Neural cell (in vitro differentiated cells): ENCODE results near the gene PIGS. TPM values are rescaled to one million over a fixed set of nuclear protein-coding genes. Genes with fewer than 3 reads are reported as not detected.

Source experiments
- H2AFZ ChIP-seq: fragments of 200-600, 300-800 bp; sonication (generic), shearing (Covaris generic); 2 replicates; pipeline ENCODE4 v1.6.0; 2014; ENCODE audit warnings: low read depth, mild to moderate bottlenecking, antibody characterized with exemption, low read length, moderate library complexity
- H3F3A ChIP-seq: fragments of 200-600 bp; shearing (Covaris generic); 2 replicates; pipeline ENCODE4 v1.6.1; 2016; ENCODE audit warnings: mild to moderate bottlenecking, moderate library complexity, mixed read lengths, antibody characterized with exemption, low read length; ENCODE audit not compliant: insufficient read depth, poor library complexity, severe bottlenecking
- H3K27ac ChIP-seq: fragments of 200-600, 300-800 bp; sonication (generic), shearing (Covaris generic); 2 replicates; pipeline ENCODE4 v1.5.1; 2014; ENCODE audit warnings: mild to moderate bottlenecking, low read length, moderate library complexity
- H3K27me3 ChIP-seq: fragments of 300-800, 200-600 bp; sonication (generic), shearing (Covaris generic); 2 replicates; pipeline ENCODE4 v1.6.0; 2014; ENCODE audit warnings: mild to moderate bottlenecking, low read depth, low read length, moderate library complexity; ENCODE audit not compliant: insufficient read depth
- H3K36me3 ChIP-seq: fragments of 300-800, 200-600 bp; sonication (generic), shearing (Covaris generic); 2 replicates; pipeline ENCODE4 v1.5.1; 2014; ENCODE audit warnings: mild to moderate bottlenecking, antibody characterized with exemption, low read length, moderate library complexity; ENCODE audit not compliant: insufficient read depth
- H3K4me2 ChIP-seq: fragments of 300-800, 200-600 bp; sonication (generic), shearing (Covaris generic); 2 replicates; pipeline ENCODE4 v1.6.0; 2014; ENCODE audit warnings: mild to moderate bottlenecking, low read length
- H3K4me3 ChIP-seq: fragments of 300-800, 200-600 bp; sonication (generic), shearing (Covaris generic); 2 replicates; pipeline ENCODE4 v1.5.1; 2014; ENCODE audit warnings: mild to moderate bottlenecking, low read length, moderate library complexity
- H3K79me2 ChIP-seq: fragments of 200-600 bp; shearing (Covaris generic); replicated peaks from 2 replicates; pipeline ENCODE4 v1.6.0; 2014; ENCODE audit warnings: mild to moderate bottlenecking, low read length, moderate library complexity; ENCODE audit not compliant: insufficient read depth
- H3K9ac ChIP-seq: fragments of 300-800, 200-600 bp; sonication (generic), shearing (Covaris generic); 2 replicates; pipeline ENCODE4 v1.6.1; 2016; ENCODE audit warnings: mild to moderate bottlenecking, low read length, mixed read lengths
- H3K9me2 ChIP-seq: fragments of 200-600 bp; shearing (Covaris generic); 2 replicates; pipeline ENCODE4 v1.6.1; 2016; ENCODE audit warnings: mild to moderate bottlenecking, low read length, mixed read lengths; ENCODE audit not compliant: insufficient read depth
- H3K9me3 ChIP-seq: fragments of 200-600, 300-800 bp; sonication (generic), shearing (Covaris generic); 2 replicates; pipeline ENCODE4 v1.6.1; 2016; ENCODE audit warnings: mild to moderate bottlenecking, mixed run types, low read length, moderate library complexity, mixed read lengths
- H4K20me1 ChIP-seq: fragments of 200-600 bp; shearing (Covaris generic); 2 replicates; pipeline ENCODE4 v1.6.1; 2016; ENCODE audit warnings: mild to moderate bottlenecking, mixed run types; ENCODE audit not compliant: insufficient read depth
- CTCF ChIP-seq: fragments of 450-650 bp; IDR thresholded peaks from 2 replicates; pipeline ENCODE4 v1.5.1; 2014; ENCODE audit warnings: antibody characterized with exemption, mild to moderate bottlenecking, moderate library complexity; ENCODE audit not compliant: poor library complexity, severe bottlenecking
- EP300 ChIP-seq: fragments of 450-650 bp; conservative IDR thresholded peaks from 2 replicates; pipeline ENCODE4 v1.6.1; 2014; ENCODE audit warnings: antibody characterized with exemption, mild to moderate bottlenecking, moderate library complexity; ENCODE audit not compliant: poor library complexity, severe bottlenecking
- EZH2 ChIP-seq: fragments of 200-600, 300-800 bp; shearing (Covaris generic), sonication (generic); IDR thresholded peaks from 2 replicates; pipeline ENCODE4 v1.6.1; 2014; ENCODE audit warnings: antibody characterized with exemption, low read length, borderline replicate concordance, mild to moderate bottlenecking; ENCODE audit not compliant: insufficient read depth, poor library complexity, severe bottlenecking
- MXI1 ChIP-seq: fragments of 450-650 bp; conservative IDR thresholded peaks from 2 replicates; pipeline ENCODE4 v1.6.1; 2014; ENCODE audit warnings: antibody characterized with exemption, mild to moderate bottlenecking; ENCODE audit not compliant: poor library complexity, severe bottlenecking
- POLR2AphosphoS5 ChIP-seq: IDR thresholded peaks from 2 replicates; pipeline ENCODE4 v1.6.1; 2012
- RAD21 ChIP-seq: fragments of 450-650 bp; conservative IDR thresholded peaks from 2 replicates; pipeline ENCODE4 v1.6.1; 2014; ENCODE audit warnings: antibody characterized with exemption, mild to moderate bottlenecking, moderate library complexity
- REST ChIP-seq: IDR thresholded peaks from 2 replicates; pipeline ENCODE4 v1.6.1; 2012; ENCODE audit warnings: borderline replicate concordance
- SMC3 ChIP-seq: fragments of 450-650 bp; conservative IDR thresholded peaks from 2 replicates; pipeline ENCODE4 v1.6.1; 2014; ENCODE audit warnings: antibody characterized with exemption, mild to moderate bottlenecking, moderate library complexity; ENCODE audit not compliant: poor library complexity
- TAF1 ChIP-seq: IDR thresholded peaks from 2 replicates; pipeline ENCODE4 v1.6.1; 2012; ENCODE audit warnings: low read depth
- polyA plus RNA-seq: library from polyadenylated mRNA; depleted of rRNA; stranded (reverse); fragments of >200 nt; gene quantifications from 2 replicates; pipeline ENCODE4 v1.2.3, GENCODE V29; 2014

Gene PIGS
- polyA plus RNA-seq, 1 donor from 2014 or later: 37.6 TPM

DNA sequence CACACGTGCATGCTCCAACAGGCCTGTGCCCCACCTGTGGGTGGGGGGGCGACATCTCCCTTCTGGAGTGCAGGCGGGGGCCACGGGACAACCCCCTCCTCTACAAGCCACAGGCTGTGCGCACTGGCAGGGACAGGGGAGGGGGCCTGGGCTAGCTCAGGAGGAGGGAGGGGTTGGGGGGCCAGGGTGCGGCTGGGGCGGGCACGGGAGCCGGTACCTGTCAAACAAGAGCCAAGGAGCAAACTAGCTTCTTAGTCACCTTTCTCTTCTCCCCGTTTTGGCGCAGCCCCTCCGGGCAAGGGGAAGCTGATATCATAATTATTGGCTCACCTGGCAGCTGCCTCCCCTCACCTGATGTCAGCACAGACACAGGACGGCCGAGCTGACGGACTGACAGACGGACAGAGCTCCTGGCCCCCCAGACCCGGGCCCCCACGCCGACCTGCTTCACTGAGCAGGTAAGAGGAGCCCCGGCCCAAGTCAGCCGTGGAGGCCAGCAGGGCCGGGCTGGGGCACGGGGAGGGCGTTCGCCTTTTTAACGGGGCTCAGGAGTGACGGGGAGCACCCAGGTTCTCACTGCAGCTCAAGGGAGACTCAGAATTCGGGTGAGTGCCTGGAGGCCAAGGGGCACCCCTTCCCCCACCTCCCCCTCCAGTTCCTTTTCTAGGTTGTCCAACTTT, 65.2 kb downstream of the PIGS start, which contains the start of gene FOXN1:
TSS of gene FOXN1 (plus strand) at position 363 of the 680 bp plus-strand sequence. CDS start 17,622 bp downstream, outside the sequence.
- Histone ChIP-seq H3K27me3 (no peaks in the 10 kb centered on the region), H3K79me2 (no peaks in the 10 kb centered on the region)

DNA sequence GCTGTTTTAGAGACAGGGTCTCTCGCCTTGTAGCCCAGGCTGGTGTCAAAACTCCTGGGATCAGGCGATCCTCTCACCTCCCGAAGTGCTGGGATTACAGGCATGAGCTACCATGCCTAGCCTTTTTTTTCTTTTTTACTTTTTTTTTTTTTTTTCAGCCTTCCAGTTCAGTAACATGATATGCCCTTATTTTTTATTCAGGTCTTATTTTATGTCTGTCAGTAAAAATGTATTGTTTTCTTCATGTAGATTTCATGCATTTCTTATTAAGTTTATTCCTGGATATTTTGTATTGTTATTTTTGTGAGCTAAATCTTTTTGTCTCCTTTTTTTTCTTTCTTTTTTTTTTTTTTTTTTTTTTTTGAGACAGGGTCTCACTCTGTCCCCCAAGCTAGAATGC, 67.9 kb downstream of the PIGS start:
- no peak overlapping the region for H2AFZ ChIP-seq
- H3K27me3 ChIP-seq: no peaks in the 10 kb centered on the region
- H3K27ac ChIP-seq: no peak overlapping the region
- H3K9me3 ChIP-seq: no peaks in the 10 kb centered on the region
- H4K20me1 ChIP-seq: no peaks in the 10 kb centered on the region
- no peak overlapping the region for H3K9ac ChIP-seq
- H3K79me2 ChIP-seq: no peaks in the 10 kb centered on the region
- no peak overlapping the region for H3K4me2 ChIP-seq
- no peak overlapping the region for H3K4me3 ChIP-seq
- H3F3A ChIP-seq: no peaks in the 10 kb centered on the region
- no peaks in the 10 kb centered on the region for H3K9me2 ChIP-seq
- no peaks in the 10 kb centered on the region for H3K36me3 ChIP-seq
- TF ChIP-seq RAD21 (no peak), SMC3 (no peak), POLR2AphosphoS5 (no peak), EZH2 (no peak), REST (no peak), TAF1 (no peak), MXI1 (no peak), EP300 (no peak)

More for the DNA sequence above, 65.2 kb downstream of the PIGS start, which contains the start of gene FOXN1:
- Histone ChIP-seq H3K4me3 (no peak within 1 kb of the TSS), H3K27ac (no peak within 1 kb of the TSS), H3K36me3 (no peaks in the 10 kb centered on the region), H3K9ac (no peak within 1 kb of the TSS), H3K9me2 (no peaks in the 10 kb centered on the region), H3K9me3 (no peaks in the 10 kb centered on the region), H3F3A (no peaks in the 10 kb centered on the region), H2AFZ (no peak within 1 kb of the TSS), H4K20me1 (no peaks in the 10 kb centered on the region), H3K4me2 (no peak within 1 kb of the TSS)
- TF ChIP-seq POLR2AphosphoS5: no peak
- TF ChIP-seq SMC3: no peak
- TF ChIP-seq MXI1: no peak
- no peak for TF ChIP-seq EP300
- no peak for TF ChIP-seq EZH2
- TF ChIP-seq REST: no peak
- no peak for TF ChIP-seq CTCF
- TF ChIP-seq RAD21: no peak
- TF ChIP-seq TAF1: no peak
